Activated B cell treated with CpG ODN at 0.5 μM for 24 hours (primary cell): ENCODE measurements around the gene MRPL36. TPM values are rescaled to one million over a fixed set of nuclear protein-coding genes. Genes with fewer than 3 reads are reported as not detected.
"Not testable (repeated sequence)": the region's sequence is repeated elsewhere in the genome, so short reads cannot be mapped to it uniquely, and the experiment has no call there.

Experiments used
- ATAC-seq: fragments of 200-7000 bp; cut with Tn5 transposase; one replicate; pipeline ENCODE4 v1.10.0; 2021; ENCODE audit warnings: low read depth, mild to moderate bottlenecking, moderate library complexity
- CTCF ChIA-PET: fragments of 350-600 bp; sonication (Branson Sonifier 250); formaldehyde crosslinking; loops from one replicate; lab custom pipeline; 2021; ENCODE audit warnings: antibody characterized with exemption; lab: Charles Lee
- POLR2A ChIA-PET: fragments of 350-600 bp; sonication (Branson Sonifier 250); formaldehyde crosslinking; loops from one replicate; lab custom pipeline; 2021; ENCODE audit warnings: antibody characterized with exemption; lab: Charles Lee
- DNase-seq: peaks from one replicate; pipeline ENCODE4 v3.0.0; 2022
- H3K27ac Mint-ChIP-seq: one replicate; pipeline ENCODE4 v1.8.0; 2020; ENCODE audit warnings: mixed read lengths
- H3K27me3 Mint-ChIP-seq: one replicate; pipeline ENCODE4 v1.8.0; 2021; ENCODE audit warnings: mixed read lengths
- H3K36me3 Mint-ChIP-seq: one replicate; pipeline ENCODE4 v1.8.0; 2021; ENCODE audit warnings: low read depth, mixed read lengths
- H3K4me1 Mint-ChIP-seq: one replicate; pipeline ENCODE4 v1.8.0; 2021; ENCODE audit warnings: mixed read lengths
- H3K4me3 Mint-ChIP-seq: one replicate; pipeline ENCODE4 v1.8.0; 2020; ENCODE audit warnings: mild to moderate bottlenecking, mixed read lengths
- H3K9me3 Mint-ChIP-seq: one replicate; pipeline ENCODE4 v1.8.0; 2020; ENCODE audit warnings: mixed read lengths
- CTCF ChIP-seq: fragments of 200-600 bp; IDR thresholded peaks from one replicate; pipeline ENCODE4 v1.8.0; 2022; ENCODE audit warnings: antibody characterized with exemption, mild to moderate bottlenecking
- intact Hi-C: fragments of 100-400 bp; cut with micrococcal nuclease; formaldehyde crosslinking; loops from one replicate; pipeline ENCODE4 v1.15.1; 2024
- total RNA-seq: library from RNA; stranded (reverse); gene quantifications from 2 replicates; pipeline ENCODE4 v1.2.3, GENCODE V29; 2022

The MRPL36 gene
- total RNA-seq, 1 donor from 2014 or later = 28.7 TPM

- DNase-seq = no peak
- Mint-ChIP-seq H3K36me3 (peaks cover 2% of the 10 kb centered on the region), H3K9me3 (no peaks in the 10 kb centered on the region), H3K4me3 (no peak overlapping the region), H3K27me3 (peaks cover 3% of the 10 kb centered on the region), H3K4me1 (peaks cover 20% of the 10 kb centered on the region), H3K27ac (no peak overlapping the region)
- ATAC-seq = no peak
- POLR2A ChIA-PET = no interaction called here
- CTCF ChIA-PET = no interaction called here
- TF ChIP-seq CTCF = no peak
- intact Hi-C loops = no loop called here
These were observed 8.5 kb downstream of the MRPL36 start for GRCh38 chr5:1791176-1791575.

- peaks cover 6% of the 10 kb centered on the region for H3K27me3 Mint-ChIP-seq
- DNase-seq (no peak), ATAC-seq (no peak)
- ChIA-PET POLR2A (no interaction called here), CTCF (no interaction called here)
- no peaks in the 10 kb centered on the region for H3K9me3 Mint-ChIP-seq
- no peaks in the 10 kb centered on the region for H3K36me3 Mint-ChIP-seq
- intact Hi-C loops = no loop called here
- peaks cover 19% of the 10 kb centered on the region for H3K4me1 Mint-ChIP-seq
- H3K4me3 Mint-ChIP-seq = no peak overlapping the region
- no peak for TF ChIP-seq CTCF
- H3K27ac Mint-ChIP-seq = no peak overlapping the region
These were observed 9.7 kb downstream of the MRPL36 start for GRCh38 chr5:1789834-1790471.

GRCh38 chr5:1789438-1789833 is 10.2 kb downstream of the MRPL36 start:
- POLR2A ChIA-PET, CTCF ChIA-PET, H3K27ac Mint-ChIP-seq, intact Hi-C loops, H3K4me3 Mint-ChIP-seq, DNase-seq, H3K27me3 Mint-ChIP-seq, H3K36me3 Mint-ChIP-seq, H3K9me3 Mint-ChIP-seq, ATAC-seq: not testable (repeated sequence)
- H3K4me1 Mint-ChIP-seq = peaks cover 19% of the 10 kb centered on the region

GRCh38 chr5:1788828-1789227 is 10.8 kb downstream of the MRPL36 start:
- ATAC-seq = no peak
- H3K4me1 Mint-ChIP-seq = peaks cover 19% of the 10 kb centered on the region
- CTCF ChIA-PET = no interaction called here

GRCh38 chr5:1788200-1788599 is 11.4 kb downstream of the MRPL36 start:
- no peak for TF ChIP-seq CTCF
- Mint-ChIP-seq H3K9me3 (no peaks in the 10 kb centered on the region), H3K4me1 (peaks cover 20% of the 10 kb centered on the region), H3K4me3 (no peak overlapping the region), H3K27me3 (peaks cover 11% of the 10 kb centered on the region), H3K27ac (no peak overlapping the region), H3K36me3 (no peaks in the 10 kb centered on the region)
- DNase-seq (no peak), ATAC-seq (no peak)
- intact Hi-C loops = no loop called here
- ChIA-PET POLR2A (no interaction called here), CTCF (no interaction called here)

More at GRCh38 chr5:1788828-1789227, 10.8 kb downstream of the MRPL36 start:
- intact Hi-C loops = no loop called here
- Mint-ChIP-seq H3K27me3 (peaks cover 11% of the 10 kb centered on the region), H3K36me3 (no peaks in the 10 kb centered on the region), H3K4me3 (no peak overlapping the region), H3K27ac (no peak overlapping the region), H3K9me3 (no peaks in the 10 kb centered on the region)
- DNase-seq = no peak
- POLR2A ChIA-PET = no interaction called here
- no peak for TF ChIP-seq CTCF
